DMS153 treated with DMSO at 0.1 percent for 48 hours (cell line): ENCODE measurements around the gene ADARB1.
"Not testable (repeated sequence)": the region's sequence is repeated elsewhere in the genome, so short reads cannot be mapped to it uniquely, and the experiment has no call there.

Experiments
- DNase-seq: peaks from one replicate; lab custom pipeline; 2025; ENCODE audit not compliant: unreplicated experiment; lab: John Stamatoyannopoulos, UW

The ADARB1 gene

DNA sequence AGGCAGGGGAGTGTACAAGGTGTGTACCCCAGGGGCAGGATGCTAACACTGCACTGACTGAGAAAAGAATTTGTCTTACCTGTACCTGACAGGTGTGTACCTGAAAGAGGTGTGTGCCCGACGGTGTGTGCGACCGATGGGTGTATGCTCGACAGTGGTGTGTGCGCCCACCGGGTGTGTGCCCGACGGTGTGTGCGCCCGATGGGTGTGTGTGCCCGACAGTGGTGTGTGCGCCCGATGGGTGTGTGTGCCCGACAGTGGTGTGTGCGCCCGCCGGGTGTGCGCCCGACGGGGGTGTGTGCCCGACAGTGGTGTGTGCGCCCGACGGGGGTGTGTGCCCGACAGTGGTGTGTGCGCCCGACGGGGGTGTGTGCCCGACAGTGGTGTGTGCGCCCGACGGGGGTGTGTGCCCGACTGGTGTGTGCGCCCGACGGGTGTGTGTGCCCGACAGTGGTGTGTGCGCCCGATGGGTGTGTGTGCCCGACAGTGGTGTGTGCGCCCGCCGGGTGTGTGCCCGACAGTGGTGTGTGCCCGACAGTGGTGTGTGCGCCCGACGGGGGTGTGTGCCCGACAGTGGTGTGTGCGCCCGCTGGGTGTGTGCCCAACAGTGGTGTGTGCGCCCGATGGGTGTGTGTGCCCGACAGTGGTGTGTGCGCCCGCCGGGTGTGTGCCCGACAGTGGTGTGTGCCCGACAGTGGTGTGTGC is 59.3 kb downstream of the ADARB1 start:
- DNase-seq = not testable (repeated sequence)

GRCh38 chr21:45134279-45135076 is 60.1 kb downstream of the ADARB1 start:
- no peak for DNase-seq

DNA sequence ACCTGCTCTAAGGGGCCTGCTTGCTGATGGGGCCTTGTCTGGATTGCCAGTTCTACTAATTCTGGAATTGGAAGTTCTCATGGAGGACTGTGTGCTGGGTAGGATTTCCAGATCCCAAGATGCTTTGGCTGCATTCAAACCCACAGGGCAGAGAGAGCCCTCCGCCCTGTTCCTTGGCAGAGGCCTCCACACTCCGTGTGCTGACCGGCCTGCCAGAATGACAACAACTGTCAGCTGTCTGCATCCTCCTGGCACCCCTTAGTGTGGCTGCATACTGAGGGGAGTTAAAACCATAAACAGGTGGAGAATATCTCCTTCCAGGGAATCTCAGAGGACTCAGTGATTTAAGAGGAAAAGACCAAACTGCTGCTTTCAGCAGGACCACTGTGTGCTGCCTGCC is 60.7 kb downstream of the ADARB1 start:
- no peak for DNase-seq

DNA sequence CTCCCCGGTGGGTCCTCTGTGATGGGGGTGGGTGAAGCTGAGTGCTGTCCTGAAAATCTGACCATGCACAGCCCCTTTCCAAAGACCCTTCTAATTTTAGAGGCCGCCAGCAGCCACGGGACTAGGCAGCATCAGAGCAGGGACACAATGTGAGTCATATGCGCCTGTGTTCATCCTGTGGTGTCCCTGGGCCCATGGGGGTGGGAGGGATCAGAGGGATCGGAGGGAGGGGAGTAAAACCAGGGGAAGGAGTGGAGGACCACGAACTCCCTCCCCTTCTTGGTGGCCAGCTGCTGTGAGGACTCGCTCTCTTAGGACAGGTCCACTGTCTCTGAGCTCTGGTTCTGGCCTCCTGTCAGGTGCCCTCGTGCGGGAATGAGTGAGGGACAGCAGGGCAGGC is 61.5 kb downstream of the ADARB1 start:
- DNase-seq = no peak

GRCh38 chr21:45136500-45136899 is 62.1 kb downstream of the ADARB1 start:
- DNase-seq = no peak

DNA sequence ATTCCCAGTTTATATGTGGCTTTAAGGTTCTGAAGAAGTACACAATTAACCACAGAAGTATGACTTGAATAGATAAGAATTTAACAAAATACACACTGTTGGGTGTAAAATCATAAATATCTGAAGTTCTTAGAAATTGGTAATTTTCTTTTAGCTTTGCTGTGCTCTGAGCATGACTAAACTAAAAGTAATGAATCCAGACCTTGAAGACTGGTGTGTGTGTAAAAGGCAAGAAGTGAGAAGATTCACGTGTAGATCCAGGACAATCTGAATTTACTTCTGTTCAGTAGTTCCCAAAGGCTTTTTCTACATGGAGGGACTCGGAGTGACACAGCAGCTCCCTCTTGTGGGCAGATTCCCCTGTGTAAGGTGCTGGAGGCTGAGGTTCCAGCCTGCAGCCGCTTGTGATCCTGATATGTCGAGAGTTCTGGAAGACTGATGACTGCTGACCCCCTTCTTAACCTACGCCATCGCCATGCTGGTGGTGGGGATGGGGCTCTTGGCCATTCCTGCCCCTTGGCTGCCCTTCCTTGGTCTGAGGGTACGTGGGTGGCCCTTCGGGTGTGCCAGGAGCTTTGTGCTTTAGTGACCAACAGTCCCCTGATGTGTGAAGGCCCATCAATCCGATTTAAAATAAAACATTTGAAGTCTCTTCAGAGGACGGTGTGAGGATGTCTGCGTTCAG is 62.7 kb downstream of the ADARB1 start:
- peak; percentile 52 for DNase-seq

DNA sequence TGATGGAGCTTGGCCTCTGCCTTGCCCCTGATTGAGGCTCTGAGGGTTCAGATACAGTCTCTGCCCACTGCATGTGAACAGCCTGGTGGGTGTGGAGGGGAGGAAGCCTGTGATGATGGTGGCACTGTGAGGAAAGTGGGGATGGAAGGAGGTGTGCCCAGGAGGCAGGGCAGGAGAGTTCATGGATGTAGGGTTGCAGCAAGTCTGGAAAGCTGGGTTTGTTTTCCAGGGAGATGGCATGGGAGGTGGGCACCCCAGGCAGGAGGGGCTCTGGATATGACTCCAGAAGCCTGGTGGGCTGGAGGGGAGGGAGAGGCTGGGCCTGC is 63.2 kb downstream of the ADARB1 start:
- DNase-seq = no peak

DNA sequence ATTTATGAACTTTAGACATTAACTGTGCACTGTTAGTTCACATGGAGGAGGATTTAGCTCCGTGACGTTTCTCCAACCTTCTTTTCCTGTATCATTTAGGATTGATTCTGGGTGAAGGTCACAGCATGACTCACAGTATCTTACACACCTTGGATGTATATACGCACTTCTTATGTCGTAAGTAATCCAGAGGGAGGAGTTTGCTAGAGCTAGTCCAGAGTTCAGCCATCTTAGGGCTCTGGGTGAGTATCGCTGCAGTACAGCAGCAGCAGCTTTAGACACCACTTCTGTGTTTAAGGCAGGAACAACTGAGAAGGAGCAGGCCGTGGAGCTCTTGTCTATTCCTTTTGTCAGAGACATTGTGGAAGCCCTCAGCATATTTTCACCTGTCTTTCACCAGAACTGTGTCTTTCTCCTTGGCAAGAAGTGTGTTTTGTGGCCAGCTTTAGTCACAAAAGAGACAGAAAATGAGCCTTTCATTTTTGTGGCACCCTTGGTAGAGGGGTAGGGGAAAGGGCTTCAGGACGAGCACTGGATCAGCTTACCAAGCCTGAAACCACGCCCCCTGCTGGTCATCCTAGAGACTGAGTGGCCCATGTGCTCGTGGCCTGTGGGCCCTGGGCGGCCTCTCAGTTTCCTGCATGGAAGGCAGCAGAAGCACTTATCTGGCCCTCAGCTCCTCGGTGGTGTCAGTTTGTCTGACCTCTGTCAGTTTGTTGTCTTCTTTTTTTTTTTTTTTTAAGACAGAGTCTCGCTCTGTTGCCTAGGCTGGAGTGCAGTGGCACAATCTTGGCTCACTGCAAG is 64.0 kb downstream of the ADARB1 start:
- peak; percentile 19 for DNase-seq

DNA sequence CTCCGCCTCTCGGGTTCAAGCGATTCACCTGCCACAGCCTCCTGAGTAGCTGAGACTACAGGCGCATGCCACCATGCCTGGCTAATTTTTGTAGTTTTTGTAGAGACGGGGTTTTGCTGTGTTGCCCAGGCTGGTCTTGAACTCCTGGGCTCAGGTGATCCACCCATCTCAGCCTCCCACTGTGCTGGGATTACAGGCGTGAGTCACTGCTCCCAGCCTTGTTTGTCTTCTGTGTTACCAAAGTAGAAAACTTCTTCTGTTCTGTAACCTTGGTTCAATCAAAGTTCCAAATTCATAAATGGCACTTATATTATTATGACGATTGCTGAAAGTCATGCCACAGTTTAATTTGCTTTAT is 64.6 kb downstream of the ADARB1 start:
- DNase-seq = not testable (repeated sequence)

DNA sequence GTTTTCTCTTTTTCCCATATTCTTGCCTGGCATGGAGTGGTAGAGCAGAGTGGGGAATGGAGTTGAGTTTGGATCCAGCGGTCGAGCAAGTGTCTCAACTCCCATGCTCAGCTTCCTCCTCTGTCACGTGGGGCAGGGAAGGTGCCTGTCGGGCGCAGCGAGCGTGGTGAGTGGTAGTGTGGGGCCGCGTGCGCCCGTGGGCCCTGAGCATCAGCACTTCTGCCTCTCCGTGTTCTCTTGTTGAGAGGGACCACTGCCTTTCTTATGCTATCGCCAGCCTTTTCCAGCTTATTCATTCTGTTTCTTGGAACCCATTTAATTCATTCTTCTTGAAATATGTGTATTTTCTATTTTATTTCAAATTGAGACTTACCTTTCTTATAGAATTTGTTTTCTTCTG is 65.1 kb downstream of the ADARB1 start:
- DNase-seq = no peak

- peak; percentile 35 for DNase-seq
Observed at GRCh38 chr21:45140346-45140940, 66.1 kb downstream of the ADARB1 start.

DNA sequence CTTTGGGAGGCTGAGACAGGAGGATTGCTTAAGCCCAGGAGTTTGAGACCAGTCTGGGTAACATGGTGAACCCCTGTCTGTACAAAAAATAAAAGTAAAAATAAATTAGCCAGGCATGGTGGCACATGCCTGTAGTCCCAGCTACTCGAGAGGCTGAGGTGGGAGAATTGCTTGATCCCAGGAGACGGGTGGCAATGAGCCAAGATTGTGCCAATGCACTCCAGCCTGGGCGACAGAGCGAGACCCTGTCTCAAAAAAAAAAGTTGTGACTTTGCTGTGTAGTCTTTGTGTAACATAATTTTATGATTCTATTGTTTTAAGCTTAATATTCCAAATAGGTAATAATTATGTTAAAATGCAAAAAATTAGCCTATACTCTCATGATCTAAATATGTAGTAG is 66.6 kb downstream of the ADARB1 start:
- DNase-seq = not testable (repeated sequence)

GRCh38 chr21:45141507-45141906 is 67.1 kb downstream of the ADARB1 start:
- DNase-seq = no peak

DNA sequence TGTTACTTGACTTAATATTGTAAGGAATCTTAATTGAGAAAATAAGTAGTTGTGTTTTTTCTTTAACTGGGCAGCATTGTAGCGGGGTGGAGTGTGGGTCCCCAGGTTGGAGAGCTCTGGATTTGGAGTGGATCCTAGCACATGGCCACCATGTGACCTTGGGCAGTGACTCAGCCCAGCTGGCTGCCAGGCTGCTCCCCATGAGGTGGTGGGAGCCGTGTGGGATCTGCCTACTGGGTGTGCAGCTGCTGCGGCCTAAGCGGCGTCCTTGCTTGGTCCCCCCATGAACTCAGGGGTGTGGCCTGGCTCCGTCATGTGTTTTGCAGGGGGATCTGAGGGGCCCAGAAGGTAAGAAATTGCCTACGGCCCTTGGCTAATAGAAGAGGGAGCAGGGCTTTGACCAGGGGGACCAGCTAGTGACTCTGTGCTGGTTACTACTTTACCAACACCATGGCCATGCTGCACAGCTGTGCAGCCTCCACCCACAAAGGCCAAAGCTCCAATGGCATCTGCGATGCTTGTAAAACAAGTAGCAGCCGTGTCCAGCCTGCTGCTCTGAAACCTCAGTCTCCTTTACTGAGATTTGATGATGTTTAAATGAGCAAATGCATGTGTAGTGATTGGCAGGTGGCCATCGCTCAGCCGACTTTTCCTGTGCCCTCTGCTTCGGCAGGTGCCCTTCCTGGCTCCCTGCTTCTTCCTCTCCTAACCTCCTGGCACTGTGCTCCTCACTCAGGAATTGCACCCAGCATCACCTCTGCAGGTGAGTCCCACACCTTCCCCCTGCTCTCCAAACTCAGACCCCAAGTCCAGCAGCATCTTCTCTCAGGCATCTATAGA is 68.3 kb downstream of the ADARB1 start:
- DNase-seq = no peak

GRCh38 chr21:45143855-45144254 is 69.5 kb downstream of the ADARB1 start:
- DNase-seq = no peak

DNA sequence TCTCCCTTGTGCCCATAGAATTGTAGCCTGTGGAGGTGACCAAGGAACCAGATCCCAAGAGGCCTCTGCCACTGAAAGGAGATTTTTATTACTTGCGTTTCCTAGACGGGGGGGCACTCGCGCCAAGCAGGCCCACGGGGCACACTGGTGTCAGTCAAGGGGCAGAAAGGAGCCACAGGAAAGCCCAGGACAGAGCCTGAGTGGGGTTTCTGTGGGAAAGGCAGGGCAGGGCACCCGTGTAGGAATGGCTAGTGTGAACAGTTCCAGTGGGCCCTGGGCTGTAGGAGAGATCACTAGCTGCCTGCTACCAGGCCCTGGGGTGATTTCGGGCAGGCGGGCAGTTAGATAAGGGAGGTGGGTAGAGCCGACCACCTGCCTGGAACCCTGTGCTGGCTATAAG is 70.8 kb downstream of the ADARB1 start:
- DNase-seq = no peak

- DNase-seq = not testable (repeated sequence)
Observed at GRCh38 chr21:45145846-45146245, 71.5 kb downstream of the ADARB1 start.

GRCh38 chr21:45146306-45146705 is 71.9 kb downstream of the ADARB1 start:
- DNase-seq = no peak

DNA sequence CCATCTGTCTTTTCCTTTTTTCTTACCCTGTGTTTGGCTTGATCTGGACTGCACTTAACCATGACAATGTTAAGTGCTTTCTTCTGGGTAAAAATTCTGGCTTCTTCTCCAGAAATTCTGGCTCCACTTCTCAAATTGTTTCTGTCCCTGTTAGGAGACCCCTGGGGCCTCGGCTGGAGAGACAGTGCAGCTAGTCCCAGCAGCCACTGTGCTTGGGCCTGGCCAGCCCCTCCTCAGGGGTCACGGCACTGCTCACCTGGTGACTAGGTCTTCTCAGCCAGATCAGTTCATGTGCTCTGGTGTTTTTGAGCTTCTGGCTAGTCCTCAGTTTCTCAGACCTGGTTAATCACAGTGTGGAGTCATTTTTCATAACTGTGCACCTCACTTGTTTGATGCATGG is 72.4 kb downstream of the ADARB1 start:
- DNase-seq = no peak
